KOPT-K1 (cell line): ENCODE data around the gene ZNF652.
"Not testable (repeated sequence)": the region's sequence is repeated elsewhere in the genome, so short reads cannot be mapped to it uniquely, and the experiment has no call there.

Experiments used
- H3K27ac ChIP-seq: fragments of 200-600 bp; sonication (generic); 2 replicates; pipeline ENCODE4 v1.5.1; 2016; ENCODE audit warnings: antibody characterized with exemption, mild to moderate bottlenecking, low read depth, low read length; ENCODE audit not compliant: poor library complexity, severe bottlenecking
- H3K36me3 ChIP-seq: fragments of 200-600 bp; sonication (generic); 2 replicates; pipeline ENCODE4 v1.5.1; 2017; ENCODE audit warnings: antibody characterized with exemption, mild to moderate bottlenecking, low read length, moderate library complexity; ENCODE audit not compliant: insufficient read depth
- H3K9me3 ChIP-seq: fragments of 200-600 bp; sonication (generic); 2 replicates; pipeline ENCODE4 v1.5.1; 2017; ENCODE audit warnings: antibody characterized with exemption, low read length, mild to moderate bottlenecking; ENCODE audit not compliant: insufficient read depth, poor library complexity, severe bottlenecking

ZNF652 gene

GRCh38 chr17:49390548-49391324 is 28.7 kb upstream of the ZNF652 start:
- Histone ChIP-seq H3K27ac (peak overlapping the region; percentile 29), H3K36me3 (no peaks in the 10 kb centered on the region), H3K9me3 (no peaks in the 10 kb centered on the region)

GRCh38 chr17:49389514-49390347 is 27.7 kb upstream of the ZNF652 start:
- H3K9me3 ChIP-seq, H3K36me3 ChIP-seq: not testable (repeated sequence)
- peak overlapping the region; percentile 48 for H3K27ac ChIP-seq

GRCh38 chr17:49388692-49389513 is 26.9 kb upstream of the ZNF652 start:
- Histone ChIP-seq H3K27ac (peak overlapping the region; percentile 48), H3K9me3 (no peaks in the 10 kb centered on the region), H3K36me3 (no peaks in the 10 kb centered on the region)

GRCh38 chr17:49388290-49388640 is 26.2 kb upstream of the ZNF652 start:
- Histone ChIP-seq H3K36me3 (no peaks in the 10 kb centered on the region), H3K27ac (peak overlapping the region; percentile 48), H3K9me3 (no peaks in the 10 kb centered on the region)

GRCh38 chr17:49387498-49388289 is 25.6 kb upstream of the ZNF652 start:
- Histone ChIP-seq H3K36me3 (no peaks in the 10 kb centered on the region), H3K27ac (peak overlapping the region; percentile 48), H3K9me3 (no peaks in the 10 kb centered on the region)

- no peak overlapping the region for H3K27ac ChIP-seq
- H3K36me3 ChIP-seq = no peaks in the 10 kb centered on the region
- no peaks in the 10 kb centered on the region for H3K9me3 ChIP-seq
These were observed 24.3 kb upstream of the ZNF652 start for GRCh38 chr17:49386373-49386772.

- Histone ChIP-seq H3K9me3 (no peaks in the 10 kb centered on the region), H3K27ac (no peak overlapping the region), H3K36me3 (no peaks in the 10 kb centered on the region)
These were observed 22.9 kb upstream of the ZNF652 start for GRCh38 chr17:49384951-49385350.

GRCh38 chr17:49383060-49383459 is 21.0 kb upstream of the ZNF652 start:
- H3K9me3 ChIP-seq = no peaks in the 10 kb centered on the region
- no peaks in the 10 kb centered on the region for H3K36me3 ChIP-seq

GRCh38 chr17:49382556-49382955 is 20.5 kb upstream of the ZNF652 start:
- Histone ChIP-seq H3K36me3 (no peaks in the 10 kb centered on the region), H3K9me3 (no peaks in the 10 kb centered on the region), H3K27ac (no peak overlapping the region)

More at GRCh38 chr17:49383060-49383459, 21.0 kb upstream of the ZNF652 start:
- no peak overlapping the region for H3K27ac ChIP-seq

- Histone ChIP-seq H3K9me3 (no peaks in the 10 kb centered on the region), H3K27ac (no peak overlapping the region)
These were observed 19.7 kb upstream of the ZNF652 start for GRCh38 chr17:49381793-49382192.

GRCh38 chr17:49381033-49381432 is 19.0 kb upstream of the ZNF652 start:
- H3K36me3 ChIP-seq = no peaks in the 10 kb centered on the region
- no peaks in the 10 kb centered on the region for H3K9me3 ChIP-seq
- no peak overlapping the region for H3K27ac ChIP-seq

More at GRCh38 chr17:49381793-49382192, 19.7 kb upstream of the ZNF652 start:
- H3K36me3 ChIP-seq = no peaks in the 10 kb centered on the region

GRCh38 chr17:49379926-49380325 is 17.9 kb upstream of the ZNF652 start:
- no peaks in the 10 kb centered on the region for H3K36me3 ChIP-seq
- no peak overlapping the region for H3K27ac ChIP-seq
- H3K9me3 ChIP-seq = no peaks in the 10 kb centered on the region

GRCh38 chr17:49378311-49378710 is 16.3 kb upstream of the ZNF652 start:
- Histone ChIP-seq H3K27ac (no peak overlapping the region), H3K36me3 (no peaks in the 10 kb centered on the region), H3K9me3 (no peaks in the 10 kb centered on the region)

- Histone ChIP-seq H3K36me3 (no peaks in the 10 kb centered on the region), H3K27ac (no peak overlapping the region), H3K9me3 (no peaks in the 10 kb centered on the region)
These were observed 13.5 kb upstream of the ZNF652 start for GRCh38 chr17:49375544-49375943.
